GM19455 (cell line): ENCODE data around the gene NAGPA.
A peak's percentile ranks its signal among the peaks of the same experiment; 100 is the strongest.
"Not testable (repeated sequence)": the region's sequence is repeated elsewhere in the genome, so short reads cannot be mapped to it uniquely, and the experiment has no call there.

Experiments
- ATAC-seq: cut with Tn5 transposase; IDR thresholded peaks from one replicate; pipeline ENCODE4 v1.9.1; 2021; ENCODE audit not compliant: unreplicated experiment

The NAGPA gene

GRCh38 chr16:5033256-5034166, at the start of gene NAGPA:
TSS of gene NAGPA (minus strand) at chr16:5033935. CDS start at chr16:5033914, 21 bp downstream.
- peak; percentile 84 for ATAC-seq

- not testable (repeated sequence) for ATAC-seq
Observed at GRCh38 chr16:5080996-5081395, 47.3 kb upstream of the NAGPA start.

- ATAC-seq = not testable (repeated sequence)
Observed at GRCh38 chr16:5080461-5080860, 46.7 kb upstream of the NAGPA start.

- no peak for ATAC-seq
Observed at GRCh38 chr16:5078626-5079025, 44.9 kb upstream of the NAGPA start.

GRCh38 chr16:5077304-5077703, 43.6 kb upstream of the NAGPA start:
- no peak for ATAC-seq

GRCh38 chr16:5075637-5076036, 41.9 kb upstream of the NAGPA start:
- no peak for ATAC-seq

GRCh38 chr16:5073771-5074170, 40.0 kb upstream of the NAGPA start:
- ATAC-seq = not testable (repeated sequence)

- ATAC-seq = no peak
Observed at GRCh38 chr16:5073279-5073629, 39.5 kb upstream of the NAGPA start.

- ATAC-seq = no peak
Observed at GRCh38 chr16:5072334-5073278, 38.9 kb upstream of the NAGPA start.

- ATAC-seq = peak; percentile 82
Observed at GRCh38 chr16:5071681-5072333, 38.1 kb upstream of the NAGPA start, which contains the start of gene ALG1. TSS of gene ALG1 (plus strand) at chr16:5071843. CDS start at chr16:5071850, 7 bp downstream.

- no peak for ATAC-seq
Observed at GRCh38 chr16:5071341-5071680, 37.6 kb upstream of the NAGPA start.

GRCh38 chr16:5070431-5071186, 36.9 kb upstream of the NAGPA start:
- ATAC-seq = no peak

- no peak for ATAC-seq
Observed at GRCh38 chr16:5069854-5070253, 36.1 kb upstream of the NAGPA start.

GRCh38 chr16:5069048-5069447, 35.3 kb upstream of the NAGPA start:
- no peak for ATAC-seq

GRCh38 chr16:5066511-5066910, 32.8 kb upstream of the NAGPA start:
- ATAC-seq = no peak

GRCh38 chr16:5065813-5066212, 32.1 kb upstream of the NAGPA start, which contains the start of gene C16orf89:
TSS of gene C16orf89 (minus strand) at chr16:5065956. CDS start at chr16:5065908, 48 bp downstream.
- no peak for ATAC-seq

- no peak for ATAC-seq
Observed at GRCh38 chr16:5065326-5065725, 31.6 kb upstream of the NAGPA start.

GRCh38 chr16:5064915-5065314, 31.2 kb upstream of the NAGPA start:
- ATAC-seq = no peak

- no peak for ATAC-seq
Observed at GRCh38 chr16:5062790-5063765, 29.3 kb upstream of the NAGPA start.
